A549 (cell line): ENCODE data around the gene FAM120A. TPM values are rescaled to one million over a fixed set of nuclear protein-coding genes. Genes with fewer than 3 reads are reported as not detected.

Source experiments
- ATAC-seq, 2 experiments: fragments of 200-7000 bp in 1 of 2; fragments of >200 bp in 1 of 2; cut with Nextera tagmentation in 1 of 2; cut with Tn5 transposase in 1 of 2; 3 replicates each; pipeline versions ENCODE4 v1.8.0 to v1.9.1; 2018 to 2020; ENCODE audit warnings: mild to moderate bottlenecking in 1 of 2, moderate library complexity in 1 of 2
- CTCF ChIA-PET: fragments of 300-600 bp; sonication (Branson Sonifier 250); formaldehyde crosslinking; extraction: SDS; loops from one replicate; lab custom pipeline; 2021; ENCODE audit warnings: antibody characterized with exemption, inconsistent platforms; lab: Yijun Ruan, JAX
- POLR2A ChIA-PET: fragments of 350-600 bp; formaldehyde crosslinking; extraction: SDS; loops from one replicate; lab custom pipeline; 2021; ENCODE audit warnings: antibody characterized with exemption, inconsistent platforms; lab: Yijun Ruan, JAX
- DNase-seq, 2 experiments: peaks; one replicate each; pipeline versions ENCODE4 v3.0.0 to v3.0.0-alpha.2; 2011 to 2016; ENCODE audit warnings: low read depth in 1 of 2, low spot score in 1 of 2
- FAIRE-seq: peaks from 2 replicates; lab custom pipeline; 2011; peaks lifted over from hg19 to GRCh38; lab: Jason Lieb, UNC
- H3K27ac ChIP-seq, 2 experiments: fragments of >200 bp; sonication (Bioruptor Twin); formaldehyde crosslinking; 3 replicates each; pipeline ENCODE4 v1.5.1; 2016 to 2017
- H3K4me1 ChIP-seq: fragments of >200 bp; sonication (Bioruptor Twin); formaldehyde crosslinking; 3 replicates; pipeline ENCODE4 v1.6.1; 2016
- H3K4me2 ChIP-seq: fragments of >200 bp; sonication (Bioruptor Twin); formaldehyde crosslinking; 3 replicates; pipeline ENCODE4 v1.6.1; 2016
- H3K4me3 ChIP-seq: fragments of >200 bp; sonication (Bioruptor Twin); formaldehyde crosslinking; 3 replicates; pipeline ENCODE4 v1.5.1; 2016
- H3K9me3 ChIP-seq: fragments of >200 bp; sonication (Bioruptor Twin); formaldehyde crosslinking; 3 replicates; pipeline ENCODE4 v1.6.1; 2016
- ATOH8 ChIP-seq: fragments of 250-450 bp; sonication (Bioruptor Pico); IDR thresholded peaks from 2 replicates; pipeline ENCODE4 v1.5.0; 2020; ENCODE audit warnings: low read depth, mild to moderate bottlenecking, moderate library complexity
- BCL3 ChIP-seq: fragments of >200 bp; sonication (Bioruptor Twin); formaldehyde crosslinking; IDR thresholded peaks from 3 replicates; pipeline ENCODE4 v1.6.1; 2016
- CBX8 ChIP-seq: fragments of 200-600 bp; sonication (generic); IDR thresholded peaks from 2 replicates; pipeline ENCODE4 v1.6.1; 2016
- CEBPB ChIP-seq, 2 experiments: fragments of >200 bp in 1 of 2; sonication (Bioruptor Twin) in 1 of 2; formaldehyde crosslinking in 1 of 2; IDR thresholded peaks; 2 replicates each; pipeline ENCODE4 v1.6.1; 2012 to 2016
- CHD2 ChIP-seq: fragments of 150-350 bp; IDR thresholded peaks from 2 replicates; pipeline ENCODE4 v1.6.1; 2014; ENCODE audit warnings: low read length; ENCODE audit not compliant: partially characterized antibody
- CHD4 ChIP-seq: fragments of 200-600 bp; sonication (generic); IDR thresholded peaks from 2 replicates; pipeline ENCODE4 v1.6.1; 2016; ENCODE audit warnings: antibody characterized with exemption, mild to moderate bottlenecking, borderline replicate concordance
- CTCF ChIP-seq: fragments of >200 bp; sonication (Bioruptor Twin); formaldehyde crosslinking; IDR thresholded peaks from 3 replicates; pipeline ENCODE4 v1.5.1; 2016
- E2F6 ChIP-seq: IDR thresholded peaks from 2 replicates; pipeline ENCODE4 v1.6.1; 2012; ENCODE audit warnings: low read depth, borderline replicate concordance
- EHF ChIP-seq: fragments of 250-450 bp; sonication (Bioruptor Pico); IDR thresholded peaks from 2 replicates; pipeline ENCODE4 v1.5.0; 2020; ENCODE audit warnings: mild to moderate bottlenecking
- EHMT2 ChIP-seq: fragments of 200-600 bp; sonication (generic); IDR thresholded peaks from 2 replicates; pipeline ENCODE4 v1.6.1; 2016; ENCODE audit warnings: antibody characterized with exemption, low read depth, mild to moderate bottlenecking, moderate library complexity
- ESRRA ChIP-seq: fragments of 150-350 bp; IDR thresholded peaks from 2 replicates; pipeline ENCODE4 v1.6.1; 2014; ENCODE audit warnings: mild to moderate bottlenecking, low read length, borderline replicate concordance
- HMGXB4 ChIP-seq: fragments of 250-450 bp; sonication (Bioruptor Pico); IDR thresholded peaks from 2 replicates; pipeline ENCODE4 v1.5.0; 2021; ENCODE audit warnings: mild to moderate bottlenecking, moderate library complexity, borderline replicate concordance
- HOXB13 ChIP-seq: fragments of 250-450 bp; sonication (Bioruptor Pico); IDR thresholded peaks from 2 replicates; pipeline ENCODE4 v1.5.0; 2020; ENCODE audit warnings: low read depth, mild to moderate bottlenecking, moderate library complexity
- JUNB ChIP-seq: fragments of >200 bp; sonication (Bioruptor Twin); formaldehyde crosslinking; IDR thresholded peaks from 2 replicates; pipeline ENCODE4 v1.6.1; 2016
- KDM1A ChIP-seq: fragments of 200-600 bp; sonication (generic); IDR thresholded peaks from 2 replicates; pipeline ENCODE4 v1.6.1; 2016; ENCODE audit warnings: low read depth, mild to moderate bottlenecking
- NPAS2 ChIP-seq: fragments of 250-450 bp; sonication (Bioruptor Pico); IDR thresholded peaks from 2 replicates; pipeline ENCODE4 v1.8.0; 2022; ENCODE audit warnings: mild to moderate bottlenecking, moderate library complexity, borderline replicate concordance
- PBX3 ChIP-seq: IDR thresholded peaks from 2 replicates; pipeline ENCODE4 v1.6.1; 2012
- SMC3 ChIP-seq: fragments of >200 bp; sonication (Bioruptor Twin); formaldehyde crosslinking; IDR thresholded peaks from 3 replicates; pipeline ENCODE4 v1.6.1; 2018; ENCODE audit warnings: inconsistent platforms
- TFCP2L1 ChIP-seq: fragments of 250-450 bp; sonication (Bioruptor Pico); IDR thresholded peaks from 2 replicates; pipeline ENCODE4 v1.5.0; 2021; ENCODE audit warnings: mild to moderate bottlenecking
- ZFP36 ChIP-seq: fragments of 450-650 bp; IDR thresholded peaks from 2 replicates; pipeline ENCODE4 v1.6.1; 2014; ENCODE audit warnings: borderline replicate concordance; ENCODE audit not compliant: partially characterized antibody
- ZNF302 ChIP-seq: fragments of 250-450 bp; sonication (Bioruptor Pico); IDR thresholded peaks from 2 replicates; pipeline ENCODE4 v1.9.0; 2021; ENCODE audit warnings: inconsistent platforms, mild to moderate bottlenecking, moderate library complexity
- WGBS: methylation state at CpG from one replicate; pipeline ENCODE4 v1.1.6; 2017; ENCODE audit errors: missing lambda C conversion rate; 5-methylcytosine and 5-hydroxymethylcytosine counted together
- polyA plus RNA-seq, 4 experiments: library from polyadenylated mRNA; depleted of rRNA in 3 of 4; stranded (reverse); fragments of >200 nt; fragmentation: RNase III in 1 of 4; extraction: RNeasy Plus Mini Kit Qiagen cat#74134 plus additional on column Dnase treatment in 1 of 4; gene quantifications; 2 replicates in 3 of 4; 3 replicates in 1 of 4; pipeline ENCODE4 v1.2.3, GENCODE V29; 2011 to 2017

Gene FAM120A
- polyA plus RNA-seq, 2 of the 4 experiments (the other 2 are of a cell fraction), result 86.3 to 111 TPM

GRCh38 chr9:93610206-93610605 is 158.7 kb downstream of the FAM120A start:
- TF ChIP-seq CHD2 (no peak), TFCP2L1 (CRISPR knock-in tag) (no peak), NPAS2 (no peak), KDM1A (no peak), HOXB13 (CRISPR knock-in tag) (no peak), HMGXB4 (no peak), PBX3 (no peak), JUNB (no peak)
- CTCF ChIA-PET, result no interaction called here
- no peak for ATAC-seq

GRCh38 chr9:93612052-93612795 is 160.7 kb downstream of the FAM120A start:
- no peak for ATAC-seq
- CTCF ChIA-PET, result interaction anchor here (1.3 kb wide), 1 partner anchor 18 kb away, joined by 4 read pairs; no protein-coding TSS in a partner anchor
- no peak for FAIRE-seq
- TF ChIP-seq EHF (CRISPR knock-in tag) (no peak), ZNF302 (CRISPR knock-in tag) (no peak)
- TF ChIP-seq, all 56 proteins: peak for 0
- no peaks in the 10 kb centered on the region for H3K4me1 ChIP-seq
- DNase-seq, result no peak
- H3K9me3 ChIP-seq, result peaks cover 23% of the 10 kb centered on the region
- H3K4me2 ChIP-seq, result no peak overlapping the region
- POLR2A ChIA-PET, result no interaction called here
- WGBS, result 94% methylated on average over 2 of the region's 2 CpGs
- no peak overlapping the region for H3K4me3 ChIP-seq
- no peak overlapping the region for H3K27ac ChIP-seq

More at GRCh38 chr9:93610206-93610605, 158.7 kb downstream of the FAM120A start:
- Histone ChIP-seq H3K4me3 (no peak overlapping the region), H3K27ac (no peak overlapping the region), H3K9me3 (peaks cover 26% of the 10 kb centered on the region), H3K4me2 (no peak overlapping the region), H3K4me1 (no peaks in the 10 kb centered on the region)
- 87% methylated on average over 1 of the region's 1 CpG for WGBS
- POLR2A ChIA-PET, result no interaction called here
- DNase-seq (no peak), FAIRE-seq (no peak)

- Histone ChIP-seq H3K4me2 (no peak overlapping the region), H3K4me3 (no peak overlapping the region), H3K4me1 (no peaks in the 10 kb centered on the region), H3K27ac (no peak overlapping the region), H3K9me3 (peaks cover 23% of the 10 kb centered on the region)
- POLR2A ChIA-PET, result no interaction called here
- no peak for ATAC-seq
- CTCF ChIA-PET, result no interaction called here
- 87% methylated on average over 4 of the region's 5 CpGs for WGBS
- DNase-seq, result no peak
- no peak for FAIRE-seq
- TF ChIP-seq CHD4 (no peak), E2F6 (no peak), CBX8 (no peak), CTCF (no peak), HMGXB4 (no peak), ATOH8 (no peak), CEBPB (IDR thresholded peaks at IDR 0.05) (no peak), SMC3 (no peak), BCL3 (no peak), PBX3 (no peak), CHD2 (no peak), ESRRA (no peak), EHMT2 (no peak), ZFP36 (no peak)
These were observed 161.3 kb downstream of the FAM120A start for GRCh38 chr9:93612796-93613154.
